HCT116 (cell line): ENCODE data around the gene PRPF18.

ENCODE experiments used
- EGR1 ChIP-seq: IDR thresholded peaks from 2 replicates; pipeline ENCODE4 v1.6.1; 2012; ENCODE audit warnings: low read depth
- ELF1 ChIP-seq: IDR thresholded peaks from 2 replicates; pipeline ENCODE4 v1.6.1; 2012; ENCODE audit warnings: low read depth, borderline replicate concordance
- FOSL1 ChIP-seq: IDR thresholded peaks from 2 replicates; pipeline ENCODE4 v1.6.1; 2012; ENCODE audit warnings: low read depth
- POLR2A ChIP-seq: IDR thresholded peaks from 2 replicates; pipeline ENCODE4 v1.7.0; 2011; ENCODE audit warnings: borderline replicate concordance; ENCODE audit not compliant: insufficient read depth, insufficient read length; ENCODE audit errors: extremely low read depth
- POLR2AphosphoS5 ChIP-seq: IDR thresholded peaks from 2 replicates; pipeline ENCODE4 v1.6.1; 2011; ENCODE audit warnings: mild to moderate bottlenecking, low read depth, low read length, moderate library complexity
- SIN3A ChIP-seq: IDR thresholded peaks from 2 replicates; pipeline ENCODE4 v1.6.1; 2012; ENCODE audit warnings: low read depth
- ZNF274 ChIP-seq: fragments of 200-500 bp; sonication (Bioruptor generic); IDR thresholded peaks from 2 replicates; pipeline ENCODE4 v1.6.1; 2014; ENCODE audit warnings: mild to moderate bottlenecking, low read depth, low read length, inconsistent platforms
- TF ChIP-seq, protein P1 (sequence below): IDR thresholded peaks from 2 replicates; pipeline ENCODE4 v1.6.1; 2012
- TF ChIP-seq, protein P2 (sequence below), 3 experiments: fragments of 200-600 bp in 1 of 3; sonication (generic) in 1 of 3; IDR thresholded peaks in 2 of 3; conservative IDR thresholded peaks in 1 of 3; 2 replicates each; pipeline ENCODE4 v1.5.1; 2012 to 2017; ENCODE audit warnings: low read depth in 2 of 3, low read length in 2 of 3, antibody characterized with exemption in 1 of 3, borderline replicate concordance in 1 of 3, control low read depth in 1 of 3, mild to moderate bottlenecking in 1 of 3, mixed read lengths in 1 of 3, mixed run types in 1 of 3, moderate library complexity in 1 of 3; ENCODE audit not compliant: insufficient read depth in 1 of 3

DNA sequence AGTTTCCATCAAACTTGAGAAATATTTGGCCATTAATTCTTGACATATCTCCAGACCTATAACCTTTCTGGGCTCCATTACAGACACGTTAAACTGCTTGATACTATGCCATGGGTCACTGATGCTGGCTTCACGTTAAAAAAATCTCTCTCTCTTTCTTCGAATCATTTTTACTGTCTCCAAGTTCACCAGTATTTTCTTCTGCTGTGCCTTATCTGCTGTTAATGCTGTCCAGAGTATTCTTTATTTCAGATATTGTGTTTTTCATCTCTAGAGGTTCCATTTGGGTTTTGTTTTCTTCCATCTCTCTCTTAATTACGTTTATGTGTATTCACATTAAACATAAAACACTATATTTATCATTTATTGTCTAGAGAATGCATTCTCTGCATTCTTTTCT lies 12.8 kb upstream of the PRPF18 start:
- TF ChIP-seq FOSL1 (no peak), ELF1 (no peak), ZNF274 (no peak), SIN3A (no peak), EGR1 (no peak), POLR2A (no peak), POLR2AphosphoS5 (no peak)
- TF ChIP-seq, protein P1, sequence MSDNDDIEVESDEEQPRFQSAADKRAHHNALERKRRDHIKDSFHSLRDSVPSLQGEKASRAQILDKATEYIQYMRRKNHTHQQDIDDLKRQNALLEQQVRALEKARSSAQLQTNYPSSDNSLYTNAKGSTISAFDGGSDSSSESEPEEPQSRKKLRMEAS: no peak
- TF ChIP-seq, protein P2, sequence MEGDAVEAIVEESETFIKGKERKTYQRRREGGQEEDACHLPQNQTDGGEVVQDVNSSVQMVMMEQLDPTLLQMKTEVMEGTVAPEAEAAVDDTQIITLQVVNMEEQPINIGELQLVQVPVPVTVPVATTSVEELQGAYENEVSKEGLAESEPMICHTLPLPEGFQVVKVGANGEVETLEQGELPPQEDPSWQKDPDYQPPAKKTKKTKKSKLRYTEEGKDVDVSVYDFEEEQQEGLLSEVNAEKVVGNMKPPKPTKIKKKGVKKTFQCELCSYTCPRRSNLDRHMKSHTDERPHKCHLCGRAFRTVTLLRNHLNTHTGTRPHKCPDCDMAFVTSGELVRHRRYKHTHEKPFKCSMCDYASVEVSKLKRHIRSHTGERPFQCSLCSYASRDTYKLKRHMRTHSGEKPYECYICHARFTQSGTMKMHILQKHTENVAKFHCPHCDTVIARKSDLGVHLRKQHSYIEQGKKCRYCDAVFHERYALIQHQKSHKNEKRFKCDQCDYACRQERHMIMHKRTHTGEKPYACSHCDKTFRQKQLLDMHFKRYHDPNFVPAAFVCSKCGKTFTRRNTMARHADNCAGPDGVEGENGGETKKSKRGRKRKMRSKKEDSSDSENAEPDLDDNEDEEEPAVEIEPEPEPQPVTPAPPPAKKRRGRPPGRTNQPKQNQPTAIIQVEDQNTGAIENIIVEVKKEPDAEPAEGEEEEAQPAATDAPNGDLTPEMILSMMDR (IDR thresholded peaks at IDR 0.05 in 2 of 3, conservative IDR thresholded peaks at IDR 0.05 in 1 of 3; ENCODE audit: borderline replicate concordance in 1 of 3, insufficient read depth in 1 of 3, low read depth in 2 of 3, low read length in 2 of 3): no peak
